Renal cortical epithelial cell (primary cell): Measurements from ENCODE around the gene CTSL. TPM values are rescaled to one million over a fixed set of nuclear protein-coding genes. Genes with fewer than 3 reads are reported as not detected.
A peak's percentile ranks its signal among the peaks of the same experiment; 100 is the strongest.

Experiments used
- DNase-seq: peaks from one replicate; pipeline ENCODE4 v3.0.0-alpha.2; 2011; ENCODE audit warnings: low read depth
- total RNA-seq: library from RNA; depleted of rRNA; stranded (reverse); fragments of >200 nt; gene quantifications from 2 replicates; pipeline ENCODE4 v1.2.3, GENCODE V29; 2014

Gene CTSL
- total RNA-seq, 1 donor from 2014 or later, result 157 TPM

DNA sequence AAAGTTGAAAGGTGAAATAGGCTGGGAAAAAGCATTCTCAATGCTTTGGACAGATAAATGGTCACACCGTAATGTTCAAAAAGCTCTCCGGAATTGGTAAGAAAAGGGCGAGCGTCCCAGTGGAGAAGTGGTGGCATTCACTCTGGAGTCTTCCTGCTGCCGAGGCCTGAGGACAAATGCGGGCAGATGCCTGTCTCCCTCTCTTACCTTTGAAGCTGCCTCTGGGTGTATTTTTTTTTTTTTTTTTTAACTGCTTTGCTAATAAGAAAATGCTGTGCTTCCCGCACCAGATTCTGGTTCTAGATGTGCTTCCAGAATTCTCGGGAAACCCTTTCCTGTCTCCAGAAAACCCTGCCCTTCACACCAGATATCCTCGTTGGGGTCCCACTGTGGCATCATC is 24.4 kb upstream of the CTSL start:
- no peak for DNase-seq

DNA sequence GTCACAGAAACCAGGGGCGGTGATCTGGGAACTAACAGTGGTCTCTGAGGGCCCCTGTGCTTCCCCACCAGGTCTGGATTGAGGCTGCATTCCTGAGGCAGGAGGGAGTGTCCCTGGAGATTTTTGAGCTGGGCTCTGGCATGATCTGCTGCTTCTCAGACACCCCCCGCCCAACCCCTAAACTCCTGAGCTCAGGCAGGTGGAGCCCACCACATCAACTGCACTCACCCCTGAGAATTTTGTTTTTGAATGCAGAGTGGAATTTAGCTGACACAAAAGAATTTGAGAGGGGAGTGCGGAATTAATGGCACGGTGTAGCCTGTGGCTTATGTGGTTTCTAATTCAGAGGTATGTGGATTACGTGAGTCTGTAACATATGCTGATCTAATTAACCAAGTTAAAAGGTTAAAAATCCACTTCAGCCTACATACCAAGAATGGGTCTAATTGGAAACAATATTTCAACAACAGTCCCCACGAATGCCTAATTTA is 23.9 kb upstream of the CTSL start:
- DNase-seq, result peak; percentile 67

DNA sequence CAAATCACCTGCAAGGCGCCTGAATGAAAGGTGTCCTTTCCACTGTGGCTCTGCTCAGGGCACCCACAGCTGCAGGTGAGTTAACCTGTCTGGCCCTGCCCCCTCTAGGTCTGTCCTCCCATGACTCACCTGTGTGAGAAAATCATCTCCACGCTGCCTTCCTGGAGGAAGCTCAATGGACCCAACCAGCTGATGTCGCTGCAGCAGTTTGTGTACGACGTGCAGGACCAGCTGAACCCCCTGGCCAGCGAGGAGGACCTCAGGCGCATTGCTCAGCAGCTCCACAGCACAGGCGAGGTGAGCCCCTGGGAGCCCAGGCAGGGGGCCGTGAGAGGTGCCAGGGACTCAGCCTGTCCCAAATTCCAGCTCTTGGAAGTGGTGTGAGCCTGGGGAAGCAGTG is 23.0 kb upstream of the CTSL start:
- DNase-seq, result no peak

DNA sequence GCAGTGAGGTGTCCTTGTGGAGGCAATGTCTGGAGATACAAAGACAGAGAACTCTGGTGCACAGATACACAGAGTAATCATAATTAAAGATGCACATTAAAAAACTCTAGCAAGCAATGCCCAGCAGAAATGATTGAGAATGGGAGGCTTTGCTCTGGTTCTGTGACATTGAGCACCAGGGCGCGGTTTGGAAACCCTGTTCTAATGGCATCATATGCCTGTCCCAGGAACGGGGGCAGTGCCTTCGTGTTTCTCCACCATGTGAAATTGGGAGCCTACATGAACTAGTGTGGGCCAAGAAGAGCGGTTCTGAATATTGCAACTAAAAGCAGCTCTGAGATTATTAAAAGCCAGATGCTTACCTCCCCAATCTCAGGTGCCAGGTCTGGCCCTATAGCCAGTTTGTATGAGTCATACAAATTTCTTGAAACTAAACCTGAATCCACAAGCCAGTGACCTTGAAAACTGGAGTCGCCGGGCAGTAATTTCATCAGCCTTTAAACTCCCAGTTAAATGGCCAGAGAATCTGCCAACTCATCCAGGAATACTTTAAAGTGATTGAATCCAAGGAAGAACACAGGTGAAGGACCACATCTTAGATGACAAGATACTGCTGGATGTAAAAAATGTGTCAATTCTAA is 22.2 kb upstream of the CTSL start:
- DNase-seq, result peak; percentile 73

DNA sequence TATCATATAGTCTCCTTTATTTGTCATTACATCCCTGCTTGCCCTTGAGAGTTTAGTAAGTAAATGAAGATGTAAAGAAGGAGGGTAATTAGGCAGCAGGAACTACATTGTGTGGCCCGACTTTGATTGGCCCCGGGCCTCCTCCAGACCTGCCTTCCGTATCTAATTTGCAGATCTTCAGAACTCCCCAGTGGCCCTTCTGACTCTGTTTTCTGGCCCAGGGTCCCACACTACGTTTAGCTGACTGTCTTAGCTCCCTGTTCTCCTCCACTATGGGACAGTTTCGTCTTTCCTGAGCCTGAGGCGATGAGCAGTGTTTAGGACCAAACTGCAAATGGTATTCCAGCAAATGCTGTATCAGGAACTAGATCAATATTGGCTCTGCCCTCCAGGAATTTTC is 21.6 kb upstream of the CTSL start:
- no peak for DNase-seq

DNA sequence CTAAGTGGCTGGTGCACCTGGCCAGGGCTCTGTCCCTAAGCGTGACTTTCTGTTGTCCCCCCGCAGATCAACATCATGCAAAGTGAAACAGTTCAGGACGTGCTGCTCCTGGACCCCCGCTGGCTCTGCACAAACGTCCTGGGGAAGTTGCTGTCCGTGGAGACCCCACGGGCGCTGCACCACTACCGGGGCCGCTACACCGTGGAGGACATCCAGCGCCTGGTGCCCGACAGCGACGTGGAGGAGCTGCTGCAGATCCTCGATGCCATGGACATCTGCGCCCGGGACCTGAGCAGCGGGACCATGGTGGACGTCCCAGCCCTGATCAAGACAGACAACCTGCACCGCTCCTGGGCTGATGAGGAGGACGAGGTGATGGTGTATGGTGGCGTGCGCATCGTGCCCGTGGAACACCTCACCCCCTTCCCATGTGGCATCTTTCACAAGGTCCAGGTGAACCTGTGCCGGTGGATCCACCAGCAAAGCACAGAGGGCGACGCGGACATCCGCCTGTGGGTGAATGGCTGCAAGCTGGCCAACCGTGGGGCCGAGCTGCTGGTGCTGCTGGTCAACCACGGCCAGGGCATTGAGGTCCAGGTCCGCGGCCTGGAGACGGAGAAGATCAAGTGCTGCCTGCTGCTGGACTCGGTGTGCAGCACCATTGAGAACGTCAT is 19.7 kb upstream of the CTSL start:
- DNase-seq, result no peak

DNA sequence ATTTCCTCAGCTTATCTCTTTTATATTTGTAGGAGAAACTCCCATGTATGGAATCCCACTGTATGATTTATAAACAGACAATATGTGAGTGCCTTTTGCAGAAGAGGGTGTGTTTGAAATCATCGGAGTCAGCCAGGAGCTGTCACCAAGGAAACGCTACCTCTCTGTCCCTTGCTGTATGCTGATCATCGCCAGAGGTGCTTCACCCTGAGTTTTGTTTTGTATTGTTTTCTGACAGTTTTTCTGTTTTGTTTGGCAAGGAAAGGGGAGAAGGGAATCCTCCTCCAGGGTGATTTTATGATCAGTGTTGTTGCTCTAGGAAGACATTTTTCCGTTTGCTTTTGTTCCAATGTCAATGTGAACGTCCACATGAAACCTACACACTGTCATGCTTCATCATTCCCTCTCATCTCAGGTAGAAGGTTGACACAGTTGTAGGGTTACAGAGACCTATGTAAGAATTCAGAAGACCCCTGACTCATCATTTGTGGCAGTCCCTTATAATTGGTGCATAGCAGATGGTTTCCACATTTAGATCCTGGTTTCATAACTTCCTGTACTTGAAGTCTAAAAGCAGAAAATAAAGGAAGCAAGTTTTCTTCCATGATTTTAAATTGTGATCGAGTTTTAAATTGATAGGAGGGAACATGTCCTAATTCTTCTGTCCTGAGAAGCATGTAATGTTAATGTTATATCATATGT is 18.0 kb upstream of the CTSL start:
- no peak for DNase-seq

DNA sequence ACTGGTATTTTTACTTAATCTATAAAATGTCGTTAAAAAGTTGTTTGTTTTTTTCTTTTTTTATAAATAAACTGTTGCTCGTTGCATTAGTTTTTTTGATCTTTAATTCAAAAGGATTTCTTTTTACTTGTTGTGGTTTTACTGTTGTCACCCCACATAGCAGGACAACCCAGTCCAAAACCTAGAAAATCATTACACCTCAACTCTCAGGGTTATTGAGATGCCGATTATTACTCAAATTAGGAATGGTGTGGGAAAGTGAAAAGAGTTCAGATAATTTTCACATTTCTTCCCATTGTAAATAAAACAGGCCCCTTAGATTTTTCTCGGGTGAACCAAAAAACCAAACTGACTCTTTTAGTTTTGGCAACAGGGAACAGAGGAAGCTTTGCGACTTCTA is 17.4 kb upstream of the CTSL start:
- no peak for DNase-seq

DNA sequence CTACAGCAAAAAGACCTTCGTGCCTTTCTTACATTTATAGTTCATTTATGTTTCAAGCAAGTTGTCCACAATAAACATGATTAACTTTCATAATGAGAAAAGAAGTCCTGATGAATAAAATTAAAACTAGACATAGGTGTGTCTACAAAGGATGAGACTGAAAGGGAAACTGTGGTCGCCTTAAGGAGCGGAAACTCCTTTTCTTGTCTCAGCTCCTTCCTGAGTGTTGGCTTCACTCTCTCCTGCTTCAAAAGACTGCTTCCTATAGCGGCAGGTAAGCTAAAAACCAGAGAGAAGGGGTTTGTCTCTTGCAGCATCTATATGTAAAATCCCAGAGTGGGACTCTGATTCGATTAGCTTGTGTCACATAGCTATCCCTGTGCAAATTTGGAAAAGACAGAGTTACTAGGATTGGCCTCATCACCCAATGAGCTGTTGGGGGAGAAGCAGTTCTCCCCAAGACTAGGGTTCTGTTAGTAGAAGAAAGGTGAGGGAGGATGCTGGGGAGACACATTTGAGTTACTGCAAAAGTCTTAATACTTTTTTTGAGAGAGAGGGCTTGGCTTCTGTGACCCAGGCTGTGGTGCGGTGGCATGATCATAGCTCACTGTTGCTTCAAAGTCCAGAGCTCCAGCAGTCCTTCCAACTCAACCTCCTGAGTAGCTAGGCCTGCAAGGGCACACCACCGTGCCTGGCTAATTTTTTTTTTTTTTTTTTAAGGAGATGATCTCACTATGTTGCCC is 16.8 kb upstream of the CTSL start:
- no peak for DNase-seq

DNA sequence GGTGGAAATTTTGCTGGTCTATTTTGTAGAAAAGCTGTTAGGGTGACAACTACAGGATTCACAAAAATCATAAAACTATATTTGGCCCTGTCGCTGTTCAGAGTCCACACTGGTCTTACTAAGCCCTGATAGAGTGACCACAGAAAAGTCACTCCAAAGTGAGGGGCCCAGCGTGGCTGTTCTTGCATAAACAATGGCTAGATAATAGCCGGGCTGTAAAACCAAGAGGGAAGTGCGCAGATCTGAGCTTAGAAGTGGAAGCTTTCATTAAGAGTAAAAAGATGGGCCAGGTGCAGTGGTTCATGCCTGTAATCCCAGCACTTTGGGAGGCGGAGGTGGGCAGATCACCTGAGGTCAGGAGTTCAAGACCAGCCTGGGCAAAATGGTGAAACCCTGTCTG is 15.5 kb upstream of the CTSL start:
- no peak for DNase-seq

DNA sequence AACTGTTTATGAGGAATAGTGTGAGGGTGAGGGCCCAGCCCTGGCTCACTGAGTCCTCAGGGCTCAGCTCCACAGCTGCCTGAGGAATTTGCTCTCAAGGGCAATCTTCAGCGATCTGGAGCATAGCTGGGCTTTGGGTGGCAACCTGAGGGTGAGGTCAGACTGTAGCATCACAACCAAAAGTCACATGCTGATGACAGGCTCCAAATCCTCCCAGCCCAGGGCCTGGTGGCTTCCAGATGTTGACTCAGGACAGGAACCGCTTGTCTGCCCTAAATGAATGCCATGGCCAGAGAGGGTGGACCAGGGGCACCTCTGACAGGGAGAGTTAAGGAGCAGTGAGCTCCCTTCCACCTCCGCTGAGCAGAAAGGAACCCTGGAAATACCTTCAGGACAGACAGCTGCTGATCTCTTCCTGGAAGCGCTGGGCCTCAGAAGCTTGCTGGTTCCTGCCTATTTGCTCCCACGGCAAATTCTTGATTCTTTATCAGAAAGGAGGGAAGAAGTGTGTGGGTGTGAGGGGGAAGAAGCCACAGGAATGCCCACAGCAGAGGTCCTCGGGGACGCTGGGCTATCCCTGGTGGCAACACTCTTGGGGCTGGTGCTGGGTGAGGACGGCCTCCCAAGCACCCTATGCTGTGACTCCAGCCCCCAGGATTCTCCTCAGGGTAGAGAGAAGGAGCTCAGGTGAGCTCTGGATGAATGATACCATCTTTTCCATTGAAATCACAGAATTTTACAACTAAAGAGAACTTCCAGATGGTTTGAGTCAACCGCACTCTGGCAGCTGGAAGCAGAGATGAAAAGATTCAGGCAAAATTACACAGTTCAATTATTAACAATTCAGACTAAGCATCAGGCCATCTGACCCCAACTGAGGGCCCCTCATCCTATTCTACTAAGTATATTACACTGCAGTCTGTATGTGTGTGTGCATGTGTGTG is 13.8 kb upstream of the CTSL start:
- peak; percentile 78 for DNase-seq

DNA sequence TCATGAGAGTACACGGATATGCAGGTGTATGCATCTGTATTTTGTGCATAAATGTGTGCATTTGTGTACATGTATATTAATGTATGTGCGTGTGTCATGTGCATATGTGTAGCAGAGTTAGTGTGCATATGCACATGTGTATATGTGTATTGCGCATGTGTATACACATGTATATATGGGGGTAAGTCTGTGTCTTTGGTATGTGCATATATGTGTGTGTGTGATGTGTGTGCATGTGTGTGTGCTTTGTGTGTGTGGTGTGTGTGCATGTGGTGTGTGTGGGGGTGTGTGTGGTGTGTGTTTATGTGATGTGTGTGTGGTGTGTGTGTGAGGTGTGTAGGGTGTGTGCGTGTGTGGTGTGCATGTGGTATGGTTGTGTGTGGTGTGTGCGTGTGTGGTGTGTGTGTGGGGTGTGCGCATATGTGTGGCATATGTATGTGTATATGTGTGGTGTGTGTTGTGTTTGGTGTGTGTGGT is 13.1 kb upstream of the CTSL start:
- no peak for DNase-seq

DNA sequence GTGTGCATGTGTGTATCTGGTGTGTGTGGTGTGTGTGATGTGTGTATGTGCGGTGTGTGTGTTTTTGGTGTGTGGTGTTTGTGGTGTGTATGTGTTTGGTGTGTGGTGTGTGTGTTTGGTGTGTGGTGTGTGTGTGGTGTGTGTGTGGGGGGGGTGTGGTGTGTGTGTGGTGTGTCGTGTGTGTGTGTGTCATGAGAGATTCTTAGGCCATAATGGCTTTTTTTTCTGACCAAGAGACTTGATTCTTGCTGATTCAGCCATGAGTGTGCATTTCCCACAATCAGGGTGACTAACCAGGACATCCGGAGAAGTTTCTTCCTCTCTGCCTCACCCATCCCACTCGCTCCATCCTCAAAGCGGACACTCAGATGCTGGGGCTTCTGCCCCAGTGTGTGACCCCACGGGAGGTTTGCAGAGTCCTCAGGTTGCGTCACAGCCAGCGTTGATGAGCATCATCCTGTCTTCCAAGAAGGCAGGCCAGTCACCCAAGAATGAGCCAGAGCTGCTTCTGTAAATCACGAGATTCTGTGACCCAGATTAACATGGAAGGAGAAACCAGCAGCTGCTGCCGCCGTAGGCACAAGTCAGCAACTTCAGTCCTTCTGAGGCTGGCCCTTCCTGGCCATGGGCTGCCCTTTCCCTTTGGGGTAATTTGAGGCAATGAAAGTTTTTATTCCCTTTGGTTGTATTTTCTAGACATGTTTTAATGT is 12.5 kb upstream of the CTSL start:
- peak; percentile 98 for DNase-seq

DNA sequence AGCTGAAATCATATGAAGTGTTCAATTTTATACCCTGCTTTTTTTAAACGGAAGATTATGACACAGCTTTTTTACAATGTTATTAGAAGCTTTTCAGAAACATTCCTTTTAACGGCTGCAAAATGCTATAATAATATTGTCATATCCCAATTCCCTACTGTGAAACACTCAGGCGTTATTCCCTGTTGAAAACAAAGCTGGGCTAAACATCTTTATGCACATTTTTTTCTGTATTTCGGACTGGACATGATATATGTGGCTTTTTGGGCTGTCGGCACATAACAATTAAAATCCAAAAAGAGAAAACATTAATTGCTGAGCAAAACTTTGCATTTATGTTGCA is 12.0 kb upstream of the CTSL start:
- DNase-seq, result no peak

DNA sequence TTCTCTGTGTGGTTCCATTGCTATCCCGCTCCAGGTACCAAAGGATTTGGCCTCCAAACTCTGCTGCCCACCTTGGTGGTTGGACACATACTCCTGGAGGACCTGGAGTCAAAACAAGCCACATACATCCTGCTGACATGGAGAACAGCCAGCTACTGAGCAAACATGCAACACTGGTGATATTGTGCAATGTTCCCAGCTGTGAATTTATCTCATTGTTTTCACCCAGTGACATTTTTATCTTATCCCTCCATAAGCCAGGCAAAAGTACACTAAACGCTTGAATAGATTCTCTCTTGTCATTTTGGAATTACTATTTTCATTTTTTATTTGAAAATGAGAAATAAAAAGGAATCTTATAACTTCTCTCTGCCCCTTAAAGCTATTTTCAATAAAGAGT is 11.1 kb upstream of the CTSL start:
- peak; percentile 80 for DNase-seq

DNA sequence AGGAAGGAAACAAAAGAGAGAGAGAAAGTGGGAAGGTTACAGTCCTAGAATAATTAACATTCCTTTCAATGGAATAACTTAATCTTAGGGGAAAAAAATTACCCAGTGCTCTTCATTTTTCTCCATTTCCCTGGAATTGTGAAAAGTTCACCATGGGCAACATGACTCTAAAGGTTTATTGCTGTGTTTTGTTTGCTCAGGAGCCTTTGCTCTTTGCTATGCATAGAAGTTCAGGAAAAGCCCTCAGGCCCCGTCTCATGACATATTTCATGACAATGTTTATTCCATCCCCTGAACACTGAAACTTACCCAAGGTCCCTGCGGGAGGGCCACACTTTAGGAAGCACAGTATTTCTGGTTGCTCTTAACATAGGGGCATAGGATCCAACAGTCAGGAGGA is 9.8 kb upstream of the CTSL start:
- DNase-seq, result peak; percentile 63

DNA sequence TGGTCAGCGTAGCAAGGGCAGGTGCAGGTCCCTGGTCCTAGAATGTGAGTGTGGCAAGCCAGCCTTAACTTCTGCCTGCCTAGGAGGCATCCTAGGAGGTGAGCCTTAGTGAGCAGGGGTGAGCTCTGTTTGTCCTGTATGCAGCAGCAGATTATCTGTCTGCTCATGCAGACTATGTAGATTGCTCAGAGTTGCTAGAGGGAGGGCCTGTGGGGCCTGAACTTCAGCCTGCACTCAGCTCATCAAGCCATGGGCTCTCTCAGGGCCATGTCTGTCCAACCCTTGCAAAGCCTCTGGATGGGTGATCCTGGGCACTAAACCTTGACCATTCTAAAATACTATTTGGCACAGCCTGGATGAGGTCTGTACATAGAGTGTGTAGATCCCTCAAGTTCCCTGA is 8.5 kb upstream of the CTSL start:
- no peak for DNase-seq

DNA sequence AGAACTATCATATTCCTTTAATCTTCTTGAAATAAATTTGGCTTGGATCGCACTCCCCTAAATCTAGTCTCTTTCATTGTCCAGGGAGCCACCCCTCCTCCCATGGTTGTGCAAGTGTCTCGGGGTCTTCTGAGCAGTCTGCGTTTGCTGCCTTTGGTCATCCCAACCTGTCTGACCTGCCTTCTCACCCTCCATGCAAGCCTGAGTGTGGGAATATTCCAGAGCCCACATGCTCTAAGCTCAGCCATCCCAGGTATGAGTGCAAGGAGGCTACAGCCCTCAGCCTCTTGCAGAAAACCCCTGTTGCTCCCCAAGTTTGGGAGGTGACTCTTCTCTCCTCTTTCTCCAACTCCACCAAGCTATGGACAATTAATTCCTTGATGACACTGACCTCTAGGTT is 7.7 kb upstream of the CTSL start:
- no peak for DNase-seq

DNA sequence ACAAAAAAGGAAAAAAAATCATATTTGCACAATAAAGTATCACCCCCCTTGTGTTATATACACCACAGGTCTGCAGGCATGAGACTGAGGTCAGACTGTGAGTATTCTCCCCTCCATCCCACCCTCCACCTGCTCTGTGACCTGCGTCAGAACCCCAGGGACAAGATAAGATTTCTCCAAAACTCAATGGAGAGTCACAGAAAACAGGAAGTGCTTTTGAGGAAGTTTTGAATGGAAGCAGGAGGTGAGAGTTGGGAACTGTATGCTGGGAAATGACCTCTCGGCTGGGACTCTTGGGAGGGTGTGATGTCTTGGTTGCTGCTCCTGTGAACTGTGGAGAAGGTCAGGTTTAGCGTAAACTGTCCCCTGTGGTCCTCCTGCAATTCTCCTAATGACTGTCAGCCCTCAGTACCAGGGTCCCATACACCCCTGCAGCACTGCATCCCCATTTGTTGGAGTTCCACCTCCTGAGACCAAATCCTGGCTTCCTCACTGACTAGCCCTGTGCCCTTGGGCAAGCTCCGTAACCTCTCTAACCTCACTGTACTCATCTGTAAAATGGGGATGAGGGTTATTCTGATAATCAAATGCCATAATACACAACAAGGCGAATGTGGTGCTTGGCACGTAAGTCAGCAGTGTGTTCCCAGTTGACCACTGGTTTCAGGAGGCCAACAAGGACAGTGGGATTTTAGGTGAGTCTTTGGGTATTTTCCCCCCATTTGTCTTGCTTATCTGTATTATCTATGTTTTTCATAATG is 6.9 kb upstream of the CTSL start:
- no peak for DNase-seq

DNA sequence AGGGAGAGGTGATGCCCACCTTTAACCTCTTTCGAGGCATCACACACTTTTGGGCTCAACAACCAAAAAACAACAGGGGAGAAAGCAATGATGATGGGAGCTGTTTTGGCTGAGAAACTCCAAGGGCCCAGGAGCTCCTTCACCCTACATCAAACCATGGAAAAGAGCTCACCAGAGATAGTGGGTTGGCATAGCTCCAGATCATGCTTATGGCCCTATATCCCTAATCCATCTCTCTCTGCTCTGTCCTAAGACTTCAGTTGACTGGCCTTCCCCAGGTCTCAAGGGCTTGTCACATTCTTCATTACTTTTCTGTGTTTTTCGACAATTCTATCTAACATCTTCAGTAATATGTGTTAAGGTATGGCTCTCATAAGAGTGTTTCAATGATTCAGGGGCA is 5.7 kb upstream of the CTSL start:
- DNase-seq, result no peak
